HUES48 (cell line): ENCODE measurements around the gene FCRLB.
A peak's percentile ranks its signal among the peaks of the same experiment; 100 is the strongest.
"Not testable (repeated sequence)": the region's sequence is repeated elsewhere in the genome, so short reads cannot be mapped to it uniquely, and the experiment has no call there.

Experiments used
- H3K27ac ChIP-seq: one replicate; pipeline ENCODE4 v1.7.0; 2013; ENCODE audit warnings: low read depth, low read length, inconsistent platforms
- H3K27me3 ChIP-seq: 2 replicates; pipeline ENCODE4 v1.6.1; 2013; ENCODE audit warnings: mild to moderate bottlenecking, low read length; ENCODE audit not compliant: control insufficient read depth, insufficient read depth
- H3K36me3 ChIP-seq: 2 replicates; pipeline ENCODE4 v1.6.1; 2013; ENCODE audit warnings: low read length; ENCODE audit not compliant: control insufficient read depth, insufficient read depth
- H3K4me1 ChIP-seq: 2 replicates; pipeline ENCODE4 v1.6.1; 2013; ENCODE audit warnings: mild to moderate bottlenecking, low read length; ENCODE audit not compliant: control insufficient read depth, insufficient read depth
- H3K4me3 ChIP-seq: 2 replicates; pipeline ENCODE4 v1.5.1; 2013; ENCODE audit warnings: mild to moderate bottlenecking, low read depth, low read length
- H3K9ac ChIP-seq: 2 replicates; pipeline ENCODE4 v1.6.1; 2013; ENCODE audit warnings: mild to moderate bottlenecking, low read depth, low read length, moderate library complexity
- H3K9me3 ChIP-seq: 2 replicates; pipeline ENCODE4 v1.6.1; 2013; ENCODE audit warnings: low read length; ENCODE audit not compliant: control insufficient read depth, insufficient read depth

Gene FCRLB

GRCh38 chr1:161720422-161720821 is 922 bp upstream of the FCRLB start:
- H3K9ac ChIP-seq = no peak overlapping the region
- no peaks in the 10 kb centered on the region for H3K9me3 ChIP-seq
- no peak overlapping the region for H3K4me3 ChIP-seq
- H3K27me3 ChIP-seq = peaks cover 29% of the 10 kb centered on the region
- H3K36me3 ChIP-seq = no peaks in the 10 kb centered on the region
- H3K27ac ChIP-seq = no peak overlapping the region
- H3K4me1 ChIP-seq = no peaks in the 10 kb centered on the region

GRCh38 chr1:161721738-161722343 is 497 bp downstream of the FCRLB start:
- H3K9me3 ChIP-seq = no peaks in the 10 kb centered on the region
- peaks cover 42% of the 10 kb centered on the region for H3K27me3 ChIP-seq
- no peaks in the 10 kb centered on the region for H3K36me3 ChIP-seq
- H3K4me1 ChIP-seq = no peaks in the 10 kb centered on the region; the same call in 1 of the 2 replicates
- H3K27ac ChIP-seq = no peak overlapping the region
- H3K4me3 ChIP-seq = no peak overlapping the region
- H3K9ac ChIP-seq = no peak overlapping the region

GRCh38 chr1:161722406-161722805 is 1.1 kb downstream of the FCRLB start:
- H3K4me3 ChIP-seq = no peak overlapping the region
- no peaks in the 10 kb centered on the region for H3K9me3 ChIP-seq
- no peak overlapping the region for H3K9ac ChIP-seq
- H3K27ac ChIP-seq = no peak overlapping the region
- no peaks in the 10 kb centered on the region; the same call in 1 of the 2 replicates for H3K4me1 ChIP-seq
- peaks cover 43% of the 10 kb centered on the region for H3K27me3 ChIP-seq
- H3K36me3 ChIP-seq = no peaks in the 10 kb centered on the region

GRCh38 chr1:161723459-161724141 is 2.3 kb downstream of the FCRLB start:
- Histone ChIP-seq H3K9ac (no peak overlapping the region), H3K4me3 (no peak overlapping the region), H3K36me3 (no peaks in the 10 kb centered on the region), H3K27me3 (peaks cover 47% of the 10 kb centered on the region), H3K27ac (no peak overlapping the region), H3K4me1 (peaks cover 5% of the 10 kb centered on the region), H3K9me3 (no peaks in the 10 kb centered on the region)

- not testable (repeated sequence) for H3K9ac ChIP-seq, H3K9me3 ChIP-seq, H3K36me3 ChIP-seq, H3K4me1 ChIP-seq, H3K27ac ChIP-seq
- Histone ChIP-seq H3K4me3 (peak overlapping the region; percentile 82), H3K27me3 (peaks cover 50% of the 10 kb centered on the region)
Observed at GRCh38 chr1:161725258-161725907, 4.0 kb downstream of the FCRLB start.

- H3K27me3 ChIP-seq = peaks cover 50% of the 10 kb centered on the region
- H3K4me1 ChIP-seq = peaks cover 15% of the 10 kb centered on the region
- no peaks in the 10 kb centered on the region for H3K9me3 ChIP-seq
- H3K9ac ChIP-seq = no peak overlapping the region
- no peaks in the 10 kb centered on the region for H3K36me3 ChIP-seq
- H3K27ac ChIP-seq = no peak overlapping the region
- H3K4me3 ChIP-seq = peak overlapping the region; percentile 82
Observed at GRCh38 chr1:161725908-161726472, 4.6 kb downstream of the FCRLB start.

GRCh38 chr1:161726473-161727255 is 5.3 kb downstream of the FCRLB start:
- peaks cover 50% of the 10 kb centered on the region for H3K27me3 ChIP-seq
- H3K9me3 ChIP-seq = no peaks in the 10 kb centered on the region
- H3K27ac ChIP-seq = peak overlapping the region; percentile 68
- no peaks in the 10 kb centered on the region for H3K36me3 ChIP-seq
- H3K4me1 ChIP-seq = peaks cover 21% of the 10 kb centered on the region
- H3K9ac ChIP-seq = peak overlapping the region; percentile 83
- H3K4me3 ChIP-seq = peak overlapping the region; percentile 82

GRCh38 chr1:161727256-161727924 is 6.0 kb downstream of the FCRLB start:
- Histone ChIP-seq H3K9me3 (no peaks in the 10 kb centered on the region), H3K27me3 (peaks cover 47% of the 10 kb centered on the region), H3K4me3 (peak overlapping the region; percentile 82), H3K27ac (peak overlapping the region; percentile 68), H3K4me1 (peaks cover 21% of the 10 kb centered on the region), H3K9ac (peak overlapping the region; percentile 83), H3K36me3 (no peaks in the 10 kb centered on the region)

- no peak overlapping the region for H3K4me3 ChIP-seq
- H3K9me3 ChIP-seq = no peaks in the 10 kb centered on the region
- peaks cover 21% of the 10 kb centered on the region for H3K4me1 ChIP-seq
- H3K27me3 ChIP-seq = peaks cover 39% of the 10 kb centered on the region
- no peak overlapping the region for H3K9ac ChIP-seq
- H3K27ac ChIP-seq = no peak overlapping the region
- H3K36me3 ChIP-seq = no peaks in the 10 kb centered on the region
Observed at GRCh38 chr1:161728376-161729226, 7.3 kb downstream of the FCRLB start.
